ENCODE results near the gene STRA6.

- no peak for TF ChIP-seq CTCF (IDR thresholded peaks at IDR 0.05 in 2 of 3, conservative IDR thresholded peaks at IDR 0.05 in 1 of 3; ENCODE audit: borderline replicate concordance in 1 of 3, insufficient read depth in 1 of 3, low read depth in 2 of 3, low read length in 2 of 3)
- TF ChIP-seq POLR2AphosphoS5 (IDR thresholded peaks at IDR 0.05; ENCODE audit: low read depth, low read length) = no peak
- TF ChIP-seq EZH2phosphoT487 (IDR thresholded peaks at IDR 0.05; ENCODE audit: borderline replicate concordance) = no peak
- TF ChIP-seq EZH2 (IDR thresholded peaks at IDR 0.05) = no peak
- no peak for TF ChIP-seq REST (IDR thresholded peaks at IDR 0.05; ENCODE audit: low read depth)
- TF ChIP-seq ZNF274 (IDR thresholded peaks at IDR 0.05; ENCODE audit: low read depth, low read length) = no peak
Measured at GRCh38 chr15:74133694-74134386, 68.7 kb downstream of the STRA6 start.

Measured in HCT116 (cell line).